HepG2 (cell line): Measurements from ENCODE around the gene GRPEL2. TPM values are rescaled to one million over a fixed set of nuclear protein-coding genes. Genes with fewer than 3 reads are reported as not detected.

Experiments
- ATAC-seq: fragments of 200-7000 bp; cut with Tn5 transposase; 3 replicates; pipeline ENCODE4 v1.9.1; 2020; ENCODE audit warnings: mild to moderate bottlenecking, moderate library complexity
- BruUV-seq: library from RNA; stranded (reverse); fragments of 400-500 nt; replicated peaks from 2 replicates; lab custom pipeline; 2021; lab: Mats Ljungman, UMichigan
- CTCF ChIA-PET: fragments of 300-600 bp; formaldehyde crosslinking; extraction: SDS; loops from one replicate; lab custom pipeline; 2021; ENCODE audit warnings: low total read pairs, inconsistent platforms, low intra/inter-chr PET ratio; lab: Yijun Ruan, JAX
- POLR2A ChIA-PET: fragments of 350-600 bp; sonication (Branson Sonifier 250); formaldehyde crosslinking; loops from one replicate; lab custom pipeline; 2020; ENCODE audit warnings: antibody characterized with exemption, inconsistent platforms; lab: Yijun Ruan, JAX
- DNase-seq: peaks from one replicate; pipeline ENCODE4 v3.0.0-alpha.2; 2015; ENCODE audit warnings: low spot score
- FAIRE-seq: peaks from 3 replicates; lab custom pipeline; 2011; peaks lifted over from hg19 to GRCh38; lab: Jason Lieb, UNC
- H2AFZ ChIP-seq: one replicate; pipeline ENCODE4 v1.6.1; 2011; ENCODE audit warnings: low read length, inconsistent platforms
- H3K27ac ChIP-seq: fragments of 300-600 bp; 3 replicates; pipeline ENCODE4 v1.8.0; 2011; ENCODE audit warnings: mixed run types, mild to moderate bottlenecking, mixed read lengths, low read length, inconsistent platforms; ENCODE audit not compliant: insufficient read depth; ENCODE audit errors: extremely low read length
- H3K27me3 ChIP-seq, 2 experiments: fragments of 200-600 bp in 1 of 2; 2 replicates in 1 of 2; 3 replicates in 1 of 2; pipeline versions ENCODE4 v1.6.0 to v1.8.0; 2011; ENCODE audit warnings: low read length in 2 of 2, mild to moderate bottlenecking in 2 of 2, moderate library complexity in 2 of 2, inconsistent platforms in 1 of 2; ENCODE audit not compliant: insufficient read depth in 2 of 2, control insufficient read depth in 1 of 2
- H3K36me3 ChIP-seq, 2 experiments: fragments of 200-600 bp in 1 of 2; replicated peaks in 1 of 2; 2 replicates in 1 of 2; 3 replicates in 1 of 2; pipeline versions ENCODE4 v1.5.1 to v1.8.0; 2011; ENCODE audit warnings: low read length in 2 of 2, inconsistent platforms in 1 of 2; ENCODE audit not compliant: insufficient read depth in 2 of 2, control insufficient read depth in 1 of 2
- H3K4me1 ChIP-seq: 2 replicates; pipeline ENCODE4 v1.5.1; 2012; ENCODE audit warnings: low read length, inconsistent platforms; ENCODE audit not compliant: insufficient read depth
- H3K4me2 ChIP-seq: 2 replicates; pipeline ENCODE4 v1.6.0; 2011; ENCODE audit warnings: low read depth, low read length, inconsistent platforms
- H3K4me3 ChIP-seq, 3 experiments: fragments of 200-600 bp in 1 of 3; sonication (generic), shearing (Covaris generic) in 1 of 3; replicated peaks in 1 of 3; 2 replicates each; pipeline ENCODE4 v1.5.1; 2011 to 2016; ENCODE audit warnings: low read length in 3 of 3, inconsistent platforms in 2 of 3, low read depth in 2 of 3, mild to moderate bottlenecking in 2 of 3, control low read depth in 1 of 3, mixed read lengths in 1 of 3; ENCODE audit not compliant: insufficient read depth in 1 of 3
- H3K79me2 ChIP-seq: one replicate; pipeline ENCODE4 v1.6.1; 2011; ENCODE audit warnings: low read length, inconsistent platforms; ENCODE audit not compliant: insufficient read depth
- H3K9ac ChIP-seq: 2 replicates; pipeline ENCODE4 v1.6.0; 2011; ENCODE audit warnings: mild to moderate bottlenecking, low read depth, low read length, inconsistent platforms; ENCODE audit not compliant: insufficient read depth
- H3K9me3 ChIP-seq: 2 replicates; pipeline ENCODE4 v1.5.1; 2012; ENCODE audit warnings: mild to moderate bottlenecking, low read length
- H4K20me1 ChIP-seq: 2 replicates; pipeline ENCODE4 v1.6.0; 2011; ENCODE audit warnings: inconsistent platforms, mild to moderate bottlenecking, low read length, moderate library complexity; ENCODE audit not compliant: insufficient read depth
- AHR ChIP-seq: IDR thresholded peaks from 2 replicates; pipeline ENCODE4 v1.6.1; 2018; ENCODE audit warnings: missing genetic modification reagents, missing compliant biosample characterization
- FLYWCH1 ChIP-seq: sonication (generic); formaldehyde crosslinking; IDR thresholded peaks from 2 replicates; pipeline ENCODE4 v1.8.1; 2023; ENCODE audit warnings: mild to moderate bottlenecking, missing genetic modification reagents
- HBP1 ChIP-seq: IDR thresholded peaks from 2 replicates; pipeline ENCODE4 v1.6.1; 2016; ENCODE audit warnings: low read depth, control low read depth
- IKZF1 ChIP-seq: fragments of 450-650 bp; IDR thresholded peaks from 2 replicates; pipeline ENCODE4 v1.7.1; 2016
- KDM3A ChIP-seq: IDR thresholded peaks from 2 replicates; pipeline ENCODE4 v1.6.1; 2018; ENCODE audit warnings: low read depth, missing compliant biosample characterization
- RELA ChIP-seq: sonication (generic); formaldehyde crosslinking; IDR thresholded peaks from 2 replicates; pipeline ENCODE4 v1.4.0; 2020; ENCODE audit warnings: missing genetic modification reagents
- SUZ12 ChIP-seq: fragments of 150-350 bp; IDR thresholded peaks from 2 replicates; pipeline ENCODE4 v1.6.1; 2014; ENCODE audit warnings: low read depth, low read length
- TARDBP ChIP-seq: sonication (generic); formaldehyde crosslinking; IDR thresholded peaks from 2 replicates; pipeline ENCODE4 v1.8.0; 2022; ENCODE audit warnings: mild to moderate bottlenecking, missing genetic modification reagents
- ZFYVE20 ChIP-seq: sonication (generic); formaldehyde crosslinking; IDR thresholded peaks from 2 replicates; pipeline ENCODE4 v1.8.0; 2023; ENCODE audit warnings: low read depth, mild to moderate bottlenecking, moderate library complexity, missing genetic modification reagents, borderline replicate concordance
- ZNF510 ChIP-seq: sonication (generic); formaldehyde crosslinking; IDR thresholded peaks from 2 replicates; pipeline ENCODE4 v1.4.0; 2020; ENCODE audit warnings: low read depth, mild to moderate bottlenecking, missing genetic modification reagents
- ZNF572 ChIP-seq: sonication (generic); formaldehyde crosslinking; IDR thresholded peaks from 2 replicates; pipeline ENCODE4 v1.5.1; 2020; ENCODE audit warnings: mild to moderate bottlenecking, missing genetic modification reagents
- ZNF629 ChIP-seq: sonication (generic); formaldehyde crosslinking; conservative IDR thresholded peaks from 2 replicates; pipeline ENCODE4 v1.5.0; 2020; ENCODE audit warnings: missing genetic modification reagents
- ZNF773 ChIP-seq: sonication (generic); formaldehyde crosslinking; IDR thresholded peaks from 2 replicates; pipeline ENCODE4 v1.4.0; 2020; ENCODE audit warnings: missing genetic modification reagents, borderline replicate concordance
- ZNF841 ChIP-seq: sonication (generic); formaldehyde crosslinking; IDR thresholded peaks from 2 replicates; pipeline ENCODE4 v1.8.1; 2023; ENCODE audit warnings: missing genetic modification reagents, borderline replicate concordance
- WGBS: methylation state at CpG from one replicate; pipeline ENCODE4 v1.1.6; 2017; ENCODE audit warnings: low lambda C conversion rate; 5-methylcytosine and 5-hydroxymethylcytosine counted together
- in situ Hi-C: cut with HindIII; loops from 2 replicates; pipeline ENCODE4 v1.10.0; 2017; ENCODE audit warnings: low pct_unique_long_range_greater_than_20kb; ENCODE audit not compliant: extremely low pct_ligation_motif_present
- intact Hi-C: fragments of 100-400 bp; cut with micrococcal nuclease; formaldehyde crosslinking; loops from one replicate; pipeline ENCODE4 v1.10.0; 2022; ENCODE audit not compliant: unreplicated experiment
- polyA plus RNA-seq, 8 experiments: library from polyadenylated mRNA; depleted of rRNA in 3 of 8; stranded (reverse) in 7 of 8; unstranded in 1 of 8; fragments of >200 nt; fragmentation: Illumina TruSeq in 4 of 8; extraction: Trizol in 4 of 8; gene quantifications; 2 replicates each; pipeline versions ENCODE4 v1.2.1 to v1.2.3, GENCODE V29; 2011 to 2016; ENCODE audit warnings: low read depth in 4 of 8, missing spikeins in 1 of 8, mixed read lengths in 1 of 8; ENCODE audit not compliant: insufficient read depth in 1 of 8
- total RNA-seq, 5 experiments: library from RNA; depleted of rRNA; stranded (reverse); fragments of >200 nt; fragmentation: Illumina TruSeq; extraction: Trizol; gene quantifications; 2 replicates each; pipeline ENCODE4 v1.2.3, GENCODE V29; 2016; ENCODE audit warnings: low read depth in 1 of 5
- TF ChIP-seq, protein P1 (sequence below): sonication (generic); formaldehyde crosslinking; IDR thresholded peaks from 2 replicates; pipeline ENCODE4 v1.8.1; 2023; ENCODE audit warnings: mild to moderate bottlenecking, missing genetic modification reagents, borderline replicate concordance
- TF ChIP-seq, protein P2 (sequence below): sonication (generic); formaldehyde crosslinking; IDR thresholded peaks from 2 replicates; pipeline ENCODE4 v1.5.0; 2020; ENCODE audit warnings: missing genetic modification reagents

The GRPEL2 gene
- total and polyA plus RNA-seq, 2 of the 13 experiments (the other 11 are each of a cell fraction or from before 2014, with no cell fraction given) = 13.1 to 16.6 TPM

DNA sequence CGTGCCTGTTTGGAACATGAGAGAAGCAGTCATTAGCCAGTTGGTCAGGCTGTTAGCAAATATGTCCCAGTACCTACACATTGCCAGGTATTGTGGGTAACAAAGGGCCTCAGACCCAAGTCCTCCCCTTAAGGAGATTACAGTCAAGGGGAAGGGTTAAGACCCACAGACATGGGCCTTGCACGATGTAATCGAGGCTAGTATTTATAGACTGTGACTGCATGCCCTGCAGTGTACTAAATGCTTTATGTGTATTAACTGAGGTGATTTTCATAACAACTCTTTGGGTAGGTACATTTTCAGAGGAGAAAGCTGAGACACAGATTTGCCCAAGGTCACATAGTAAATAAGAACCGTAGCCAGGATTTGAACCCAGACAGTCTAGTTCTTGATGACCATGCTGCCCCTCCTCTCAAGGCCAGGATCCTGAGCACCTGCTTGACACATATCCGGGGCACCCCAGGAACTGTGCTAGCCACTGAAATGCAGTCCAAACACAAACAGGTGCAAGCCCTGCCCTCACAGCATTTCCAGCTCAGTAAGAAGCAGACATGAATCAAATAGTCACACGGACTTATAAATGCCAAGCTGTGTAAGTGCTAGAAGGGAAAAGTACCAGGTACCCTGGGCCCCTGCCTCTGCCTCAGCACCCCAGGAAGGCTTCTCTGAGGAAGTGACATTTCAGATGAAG lies 32.0 kb upstream of the GRPEL2 start:
- DNase-seq = no peak
- no peaks in the 10 kb centered on the region for H3K9me3 ChIP-seq
- no peaks in the 10 kb centered on the region for H4K20me1 ChIP-seq
- H2AFZ ChIP-seq = no peak overlapping the region
- POLR2A ChIA-PET = no interaction called here
- in situ Hi-C loops = no loop called here
- no peaks in the 10 kb centered on the region for H3K79me2 ChIP-seq
- no TSS peak for BruUV-seq
- no peak for FAIRE-seq
- no peaks in the 10 kb centered on the region for H3K36me3 ChIP-seq
- no peak overlapping the region for H3K4me3 ChIP-seq
- TF ChIP-seq FLYWCH1 (CRISPR knock-in tag) (no peak), ZFYVE20 (CRISPR knock-in tag) (no peak), TARDBP (no peak), ZNF510 (CRISPR knock-in tag) (no peak), ZNF572 (no peak), ZNF629 (no peak), KDM3A (no peak), IKZF1 (no peak), RELA (CRISPR knock-in tag) (no peak), HBP1 (CRISPR knock-in tag) (no peak), ZNF773 (no peak), AHR (CRISPR knock-in tag) (no peak), SUZ12 (no peak), ZNF841 (CRISPR knock-in tag) (no peak)
- TF ChIP-seq, protein P1, sequence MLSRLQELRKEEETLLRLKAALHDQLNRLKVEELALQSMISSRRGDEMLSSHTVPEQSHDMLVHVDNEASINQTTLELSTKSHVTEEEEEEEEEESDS (CRISPR knock-in tag) = no peak
- TF ChIP-seq, protein P2, sequence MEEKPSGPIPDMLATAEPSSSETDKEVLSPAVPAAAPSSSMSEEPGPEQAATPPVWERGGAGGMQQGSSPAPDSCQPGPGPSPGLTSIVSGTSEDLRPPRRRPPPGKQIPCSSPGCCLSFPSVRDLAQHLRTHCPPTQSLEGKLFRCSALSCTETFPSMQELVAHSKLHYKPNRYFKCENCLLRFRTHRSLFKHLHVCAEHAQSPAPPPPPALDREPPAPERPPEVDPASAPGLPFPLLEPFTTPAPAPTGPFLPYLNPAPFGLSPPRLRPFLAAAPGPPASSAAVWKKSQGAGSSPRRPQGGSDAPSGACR (CRISPR knock-in tag) = no peak
- TF ChIP-seq, all 625 proteins: peak for 0
- intact Hi-C loops = no loop called here
- H3K4me1 ChIP-seq = peaks cover 8% of the 10 kb centered on the region
- CTCF ChIA-PET = no interaction called here
- H3K4me2 ChIP-seq = no peak overlapping the region
- no peak overlapping the region for H3K27ac ChIP-seq
- ATAC-seq = no peak
- H3K9ac ChIP-seq = no peak overlapping the region
- no peaks in the 10 kb centered on the region; a peak in 1 of 5 replicates for H3K27me3 ChIP-seq
- 62% methylated on average over 6 of the region's 6 CpGs for WGBS
